Measurements from ENCODE around the gene PRCC.

PRCC gene, protein sequence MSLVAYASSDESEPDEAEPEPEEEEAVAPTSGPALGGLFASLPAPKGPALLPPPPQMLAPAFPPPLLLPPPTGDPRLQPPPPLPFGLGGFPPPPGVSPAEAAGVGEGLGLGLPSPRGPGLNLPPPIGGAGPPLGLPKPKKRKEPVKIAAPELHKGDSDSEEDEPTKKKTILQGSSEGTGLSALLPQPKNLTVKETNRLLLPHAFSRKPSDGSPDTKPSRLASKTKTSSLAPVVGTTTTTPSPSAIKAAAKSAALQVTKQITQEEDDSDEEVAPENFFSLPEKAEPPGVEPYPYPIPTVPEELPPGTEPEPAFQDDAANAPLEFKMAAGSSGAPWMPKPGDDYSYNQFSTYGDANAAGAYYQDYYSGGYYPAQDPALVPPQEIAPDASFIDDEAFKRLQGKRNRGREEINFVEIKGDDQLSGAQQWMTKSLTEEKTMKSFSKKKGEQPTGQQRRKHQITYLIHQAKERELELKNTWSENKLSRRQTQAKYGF

DNA sequence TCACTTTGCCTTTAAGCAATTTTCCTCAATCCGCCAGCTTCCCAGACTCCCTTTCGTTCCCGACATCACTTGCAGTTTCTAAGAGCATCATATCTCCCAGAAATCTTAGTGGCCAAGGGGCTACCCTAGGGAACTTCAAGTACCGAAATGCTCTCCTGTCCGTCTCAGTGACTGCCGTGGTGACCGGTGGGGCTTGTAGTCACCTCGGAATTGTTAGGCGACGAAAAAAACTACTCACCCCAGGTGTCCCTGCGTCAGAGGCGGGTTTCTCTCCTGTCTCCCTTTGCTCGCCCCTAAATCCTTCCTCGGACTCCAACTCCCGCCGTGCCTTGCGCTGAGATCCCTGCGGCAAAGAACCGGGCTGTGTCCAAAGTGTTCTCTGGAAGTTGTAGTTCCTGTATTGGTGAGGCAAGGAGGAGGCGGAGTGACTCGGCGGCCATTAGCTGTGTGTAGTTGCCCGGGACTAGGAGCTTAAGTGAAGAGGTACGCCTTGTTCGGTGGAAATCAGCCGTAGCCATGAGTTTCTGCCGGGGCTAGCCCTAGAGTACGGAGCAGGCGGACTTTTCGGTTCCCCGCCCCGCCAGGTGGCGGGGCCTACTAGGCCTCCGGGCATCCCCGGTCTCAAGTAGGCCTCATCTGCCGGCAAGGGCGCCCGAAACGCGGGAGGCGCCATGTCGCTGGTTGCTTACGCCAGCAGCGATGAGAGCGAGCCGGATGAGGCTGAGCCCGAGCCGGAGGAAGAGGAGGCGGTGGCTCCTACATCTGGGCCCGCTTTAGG is at the start of gene PRCC:
PRCC (plus strand) TSS at position 435 of the 778 bp plus-strand sequence; CDS start at position 672, 237 bp downstream.
- DNase-seq = peak; percentile 99

DNA sequence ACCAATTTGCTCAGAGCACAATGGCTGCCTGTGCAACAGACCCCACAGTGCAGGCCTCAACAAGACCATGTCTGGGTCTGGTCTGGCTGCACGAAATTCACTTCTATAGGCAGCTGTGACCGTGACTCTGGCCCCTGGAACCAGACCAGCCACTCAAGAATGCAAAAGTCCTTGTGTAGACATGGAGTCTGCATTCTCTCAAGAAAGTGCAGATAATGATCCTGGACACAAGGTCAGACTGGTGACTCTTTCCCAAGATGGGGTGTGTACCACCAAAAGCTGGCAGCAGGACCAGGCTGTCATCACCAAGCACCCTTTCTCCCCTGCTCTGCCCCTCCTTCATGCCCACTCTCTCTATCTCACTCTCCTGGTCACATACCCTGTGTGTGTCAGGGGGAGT is 46.2 kb upstream of the PRCC start:
- no peak for DNase-seq

DNA sequence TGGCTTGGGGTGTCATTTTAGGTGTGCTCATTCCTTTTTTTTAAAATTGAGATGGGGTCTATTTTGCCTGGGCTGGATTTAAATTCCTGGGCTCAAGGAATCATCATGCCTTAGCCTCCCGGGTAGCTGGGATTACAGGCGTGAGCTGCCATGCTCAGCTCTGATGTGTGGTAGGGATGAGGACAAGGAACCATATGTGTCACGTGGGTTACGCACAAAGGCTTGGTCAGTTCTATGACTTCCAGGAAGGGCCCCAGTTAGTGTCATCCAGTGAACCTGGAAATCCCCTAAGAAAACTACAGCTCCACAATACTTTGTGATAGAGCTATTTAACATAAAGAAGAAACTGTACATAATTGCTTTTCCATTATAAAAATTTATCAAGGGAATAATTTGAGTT is 45.8 kb upstream of the PRCC start:
- no peak for DNase-seq

DNA sequence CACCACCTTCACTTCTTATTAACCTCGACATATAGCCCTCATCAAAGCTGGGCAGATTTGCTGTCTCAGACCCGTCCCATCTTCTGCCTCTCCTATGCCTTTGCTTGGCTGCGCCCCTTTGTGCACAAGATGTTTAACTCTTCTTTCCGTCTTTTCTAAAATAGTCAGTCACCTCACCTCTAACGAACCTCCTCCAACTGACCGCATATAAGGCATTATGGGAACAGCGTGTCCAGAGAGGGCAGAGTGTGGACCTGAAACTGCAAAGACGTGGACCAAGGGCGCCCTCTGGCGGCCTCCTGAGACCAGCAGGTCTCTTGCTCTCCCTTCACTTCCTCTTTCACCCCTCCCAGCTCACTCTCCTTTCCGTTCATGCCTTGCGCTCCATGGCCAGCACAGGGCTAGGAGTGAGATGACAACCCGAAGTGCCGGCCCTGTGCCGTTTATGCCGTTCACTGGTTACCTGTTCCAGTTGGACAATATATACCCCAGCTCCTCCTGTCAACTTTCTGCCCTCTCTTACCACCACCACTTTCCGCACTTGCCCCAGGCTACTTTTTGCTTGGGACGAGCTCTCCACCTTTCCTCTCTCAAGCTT is 41.6 kb upstream of the PRCC start:
- DNase-seq = peak; percentile 77

DNA sequence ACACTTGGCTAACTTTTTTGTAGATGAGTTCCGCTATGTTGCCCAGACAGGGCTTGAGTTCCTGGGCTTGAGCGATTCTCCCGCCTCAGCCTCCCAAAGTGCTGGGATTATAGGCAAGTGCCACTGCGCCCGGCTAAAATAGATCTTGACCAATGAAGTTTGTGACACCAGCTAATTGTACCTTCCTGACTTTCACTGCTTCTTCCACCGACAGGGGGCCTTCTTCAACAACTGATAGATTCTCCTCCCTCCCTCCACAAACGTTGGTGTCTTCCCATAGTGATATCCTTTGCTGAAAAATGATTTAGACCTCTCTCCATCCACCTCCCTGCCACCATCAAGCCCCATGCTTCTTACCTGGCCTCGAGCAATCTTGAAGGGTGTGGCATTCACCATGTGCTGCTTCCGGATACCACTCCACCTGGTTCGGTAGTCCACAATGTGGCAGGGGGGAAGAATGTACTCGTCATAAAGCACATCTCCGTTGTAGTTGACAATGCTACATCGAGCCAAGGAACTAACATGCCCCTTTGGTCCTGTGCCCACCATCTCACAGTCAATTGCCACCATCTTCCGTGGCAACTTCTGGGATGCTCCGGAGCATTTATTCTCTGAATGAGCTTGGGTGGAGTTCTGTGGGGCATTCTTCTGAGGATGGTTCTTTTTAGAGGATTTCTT is 40.6 kb upstream of the PRCC start:
- peak; percentile 60 for DNase-seq

DNA sequence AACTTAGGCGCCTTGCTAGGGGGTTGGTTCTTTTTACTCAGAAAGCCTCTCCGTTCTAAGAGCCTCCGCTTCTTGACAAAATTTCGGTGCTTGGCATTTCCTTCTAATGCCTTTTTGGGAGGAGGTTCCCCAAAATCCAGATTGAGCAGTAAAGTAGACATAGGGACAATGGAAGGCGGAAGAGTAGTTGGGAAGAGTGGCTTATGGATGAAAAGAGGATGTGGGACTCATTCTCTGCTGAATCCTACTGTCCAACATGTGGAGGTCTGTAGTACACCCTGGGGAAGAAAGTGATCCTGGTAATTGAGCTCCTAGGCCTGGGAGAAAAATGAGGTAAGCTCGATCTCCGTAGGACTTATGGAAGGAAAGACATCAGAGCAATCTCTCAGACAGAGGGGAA is 39.8 kb upstream of the PRCC start:
- DNase-seq = no peak

DNA sequence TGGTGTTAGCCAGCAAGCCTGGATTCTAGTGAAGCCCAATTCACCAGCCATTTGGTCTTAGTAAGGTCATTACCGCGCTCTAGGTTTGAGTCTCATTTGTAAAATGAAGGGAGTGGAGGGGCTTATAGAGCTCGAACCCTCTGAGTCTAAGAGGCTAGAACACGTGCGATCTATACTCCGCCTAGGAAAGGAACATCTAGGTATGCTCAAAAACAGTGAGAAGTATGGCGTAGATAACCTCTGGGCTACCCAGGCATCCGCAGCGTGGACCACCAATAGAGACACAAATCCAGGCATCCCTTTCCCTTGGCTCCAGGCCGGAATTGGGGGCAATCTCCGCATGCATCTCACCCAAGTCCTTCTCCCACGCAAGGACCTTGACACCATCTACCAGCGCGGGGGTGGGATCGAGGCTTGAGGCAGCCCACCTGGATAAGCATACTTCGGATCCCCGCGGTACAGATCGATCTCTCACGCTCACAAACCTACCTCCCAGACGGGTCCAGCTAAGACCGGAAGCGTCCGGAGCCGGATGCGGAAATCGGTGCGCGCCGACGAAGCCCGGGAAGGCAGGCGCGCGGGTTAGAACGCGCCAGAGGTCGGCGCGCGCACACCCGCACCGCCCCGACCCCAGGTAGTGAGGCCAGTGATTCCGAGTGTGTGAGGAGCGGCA is 39.3 kb upstream of the PRCC start, which contains the start of gene METTL25B:
METTL25B (plus strand) TSS at position 544 of the 673 bp plus-strand sequence. CDS start 636 bp downstream, outside the sequence.
- DNase-seq = no peak

DNA sequence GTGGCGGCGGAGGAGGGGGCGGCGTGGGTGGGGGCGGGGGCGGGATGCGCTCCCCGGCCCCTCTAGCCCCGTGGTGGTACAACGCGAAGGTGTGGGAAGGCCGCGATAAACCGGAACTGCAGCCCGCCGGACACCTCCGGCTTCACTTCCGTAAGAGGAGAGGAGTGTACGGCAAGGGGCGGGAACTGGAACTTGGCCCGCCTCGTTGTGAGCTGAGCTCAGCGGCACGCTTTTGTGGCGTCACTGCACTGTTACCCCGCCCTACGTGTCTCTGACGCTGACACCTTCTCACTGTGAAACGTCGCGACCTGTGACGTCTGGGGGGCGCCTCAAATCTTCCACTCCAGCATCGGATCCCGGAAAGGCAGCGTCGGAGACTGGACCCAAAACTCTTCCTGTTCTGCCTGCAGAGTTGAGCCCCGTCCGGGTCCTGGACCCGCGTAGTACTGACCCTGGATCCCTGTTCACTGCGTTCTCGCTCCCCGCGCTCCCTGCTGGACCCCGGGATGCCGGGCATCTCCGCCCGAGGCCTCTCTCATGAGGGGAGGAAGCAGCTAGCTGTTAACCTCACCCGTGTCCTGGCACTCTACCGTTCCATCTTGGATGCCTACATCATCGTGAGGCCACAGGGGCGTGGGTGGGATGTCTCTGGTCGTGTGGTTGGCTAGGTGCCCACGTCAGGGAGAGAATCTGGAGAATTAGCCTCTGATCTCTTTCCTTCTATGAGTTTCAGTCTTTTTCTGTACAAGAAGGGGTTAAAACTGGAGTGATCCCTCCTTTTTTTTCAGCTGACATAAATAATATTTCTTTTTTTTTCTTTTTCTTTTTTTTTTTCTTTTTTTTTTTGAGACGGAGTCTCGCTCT is 38.5 kb upstream of the PRCC start, which contains the start of gene ISG20L2:
ISG20L2 (minus strand) TSS at position 168 of the 864 bp plus-strand sequence. CDS start 1,114 bp downstream, outside the sequence.
- DNase-seq = peak; percentile 95

DNA sequence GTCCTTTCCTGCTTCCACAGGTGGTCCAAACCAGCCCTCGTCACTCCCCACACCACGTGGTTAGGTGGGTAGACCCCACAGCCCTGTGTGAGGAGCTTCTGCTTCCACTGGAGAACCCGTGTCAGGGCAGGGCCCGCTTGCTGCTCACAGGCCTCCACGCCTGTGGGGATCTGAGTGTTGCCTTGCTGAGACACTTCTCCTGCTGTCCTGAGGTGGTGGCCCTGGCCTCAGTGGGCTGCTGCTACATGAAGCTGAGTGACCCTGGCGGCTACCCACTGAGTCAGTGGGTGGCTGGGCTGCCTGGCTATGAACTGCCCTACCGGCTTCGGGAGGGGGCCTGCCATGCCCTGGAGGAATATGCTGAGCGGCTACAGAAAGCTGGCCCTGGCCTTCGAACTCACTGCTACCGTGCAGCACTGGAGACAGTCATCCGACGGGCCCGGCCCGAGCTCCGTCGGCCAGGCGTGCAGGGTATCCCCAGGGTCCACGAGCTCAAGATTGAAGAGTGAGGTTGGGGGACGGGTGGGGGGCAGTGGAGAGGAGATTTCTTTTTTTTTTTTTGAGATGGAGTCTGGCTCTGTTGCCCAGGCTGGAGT is 33.2 kb upstream of the PRCC start:
- no peak for DNase-seq

DNA sequence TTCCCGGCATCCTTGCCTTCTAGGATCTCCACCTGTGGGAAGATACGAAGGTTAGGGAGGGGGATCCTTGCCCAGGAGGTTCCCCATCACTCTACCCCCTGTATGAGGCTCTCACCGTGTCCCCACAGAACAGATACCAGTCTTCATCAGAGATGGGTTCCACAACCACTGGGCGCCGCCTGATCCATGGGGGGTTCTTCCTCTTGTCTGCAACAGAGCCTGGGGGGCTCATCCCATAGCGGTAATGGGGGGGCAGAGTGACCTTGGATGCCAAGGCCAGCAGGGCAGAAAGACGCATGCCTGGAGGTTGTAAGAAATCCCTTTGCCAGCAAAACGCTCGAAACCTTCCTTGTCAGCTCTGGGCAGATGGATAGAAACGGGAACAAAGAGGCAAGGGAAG is 28.9 kb upstream of the PRCC start:
- no peak for DNase-seq

DNA sequence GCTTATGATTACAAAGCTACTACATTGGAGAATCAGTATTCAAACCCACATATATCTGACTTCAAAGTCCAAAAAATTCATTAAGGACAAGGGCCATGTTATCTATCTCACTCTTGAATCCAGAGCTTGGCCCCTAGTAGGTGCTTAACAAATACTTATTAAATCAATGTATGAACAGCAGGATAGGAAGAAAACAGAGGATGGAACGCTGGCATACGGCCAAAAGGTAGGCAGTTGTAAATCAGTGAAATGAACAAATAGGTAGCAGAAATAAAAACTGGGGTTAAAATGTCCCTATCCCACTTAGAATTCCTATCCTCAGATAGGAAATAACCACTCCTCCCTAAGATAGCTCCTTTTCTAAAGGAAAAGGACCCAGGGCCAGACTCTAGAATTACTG is 28.4 kb upstream of the PRCC start:
- no peak for DNase-seq

DNA sequence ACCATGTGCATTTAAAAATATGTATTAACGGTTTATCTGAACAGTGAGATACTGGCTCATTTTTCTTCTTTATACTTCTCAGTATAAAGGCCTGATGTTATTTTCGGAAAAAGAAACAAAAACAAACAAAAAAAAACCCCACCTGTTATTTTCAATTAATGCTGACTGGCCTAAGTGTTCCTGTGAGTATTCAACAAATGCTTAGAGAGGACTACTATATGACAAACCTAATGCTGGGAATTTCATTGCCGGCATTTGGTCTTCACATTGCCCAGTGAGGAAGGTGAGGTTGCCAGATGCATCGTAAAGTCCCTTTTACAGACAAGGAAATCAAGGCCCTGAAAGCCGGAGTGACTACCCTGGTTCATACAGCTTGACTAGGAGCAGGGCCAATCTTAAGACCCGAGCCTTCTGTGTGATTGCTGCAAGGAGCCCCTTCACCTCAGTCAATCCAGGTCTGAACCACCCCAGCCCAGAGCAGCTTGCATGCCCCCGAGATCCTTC is 27.0 kb upstream of the PRCC start:
- no peak for DNase-seq

DNA sequence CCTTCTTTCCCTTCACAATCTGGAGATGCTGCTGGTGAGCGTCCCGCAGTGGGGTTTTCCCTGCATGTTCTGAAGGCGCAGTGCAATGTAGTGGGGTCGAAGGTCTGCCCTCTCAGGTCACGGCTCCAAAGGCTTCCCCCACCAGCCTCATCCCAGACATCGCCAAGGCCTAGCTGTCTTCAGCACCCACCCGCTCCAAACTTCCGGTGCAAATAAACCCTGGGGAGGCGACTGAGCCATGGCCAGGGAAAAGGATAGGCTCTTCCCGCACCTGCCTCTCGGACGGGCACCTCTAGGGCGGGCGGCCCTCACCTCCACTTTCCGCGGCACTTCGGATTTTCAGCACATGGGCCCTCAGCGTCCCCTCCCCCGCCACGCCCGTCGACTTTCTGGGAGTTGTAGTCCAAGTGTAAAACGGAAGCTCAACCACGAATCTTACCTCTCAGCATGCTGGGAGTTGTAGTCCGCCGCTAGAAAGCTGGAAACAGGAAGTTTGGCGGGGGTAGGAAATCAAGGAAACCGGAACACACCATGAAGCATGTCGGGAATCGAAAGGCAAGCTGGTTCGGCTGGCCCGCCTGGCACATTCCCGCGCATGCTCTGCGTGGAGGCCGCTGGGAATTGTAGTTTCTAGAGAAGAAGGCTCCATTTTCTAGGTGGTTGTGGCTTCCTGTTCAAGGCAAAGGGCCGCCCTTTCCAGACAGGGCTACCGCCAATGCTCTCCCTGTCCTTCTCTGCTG is 26.4 kb upstream of the PRCC start, which contains the start of gene MRPL24:
MRPL24 (minus strand) TSS at position 348 of the 740 bp plus-strand sequence. CDS start 2,384 bp downstream, outside the sequence.
- peak; percentile 99 for DNase-seq

DNA sequence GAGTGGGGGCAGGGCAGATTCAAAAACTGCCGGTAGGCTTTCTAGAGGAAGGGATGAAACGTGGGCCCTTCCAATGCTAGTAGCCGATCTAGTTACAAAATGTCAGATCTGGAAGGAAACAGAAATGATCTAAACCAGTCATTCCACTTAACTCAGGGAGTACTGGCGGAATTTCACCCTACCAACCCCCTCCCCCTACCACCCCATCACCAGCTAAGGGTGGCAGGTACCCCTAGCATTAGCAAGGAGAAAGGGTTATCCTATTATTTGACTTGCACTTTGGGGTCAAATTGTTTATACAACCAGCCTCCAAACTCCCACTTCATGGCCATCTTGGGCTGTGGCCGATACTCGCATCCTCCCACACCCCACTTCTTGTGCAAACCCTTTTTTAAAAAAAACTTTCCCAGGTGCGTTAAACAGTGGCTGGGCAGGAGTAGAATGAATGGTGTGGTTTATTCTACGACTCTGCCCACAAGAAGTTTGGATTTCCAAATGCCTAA is 25.8 kb upstream of the PRCC start:
- peak; percentile 12 for DNase-seq

DNA sequence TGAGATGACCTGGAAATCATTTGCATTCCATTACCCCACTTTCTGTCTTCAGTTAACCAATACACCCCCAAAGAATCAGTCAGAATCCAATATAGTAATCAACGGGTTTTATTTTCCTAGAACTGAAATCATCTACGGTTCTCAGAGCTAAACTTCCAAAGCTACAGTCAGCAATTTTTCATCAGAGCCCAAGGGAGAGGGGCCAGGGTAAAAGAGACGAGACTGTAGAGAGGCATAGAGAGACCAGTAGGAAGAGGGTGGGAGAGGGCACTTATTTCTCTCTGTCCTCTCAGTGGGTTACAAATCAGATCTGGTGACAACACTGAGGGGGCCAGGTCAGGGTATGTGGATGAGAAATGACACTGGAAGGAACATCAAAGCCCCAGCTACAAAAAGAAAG is 25.3 kb upstream of the PRCC start:
- DNase-seq = no peak

DNA sequence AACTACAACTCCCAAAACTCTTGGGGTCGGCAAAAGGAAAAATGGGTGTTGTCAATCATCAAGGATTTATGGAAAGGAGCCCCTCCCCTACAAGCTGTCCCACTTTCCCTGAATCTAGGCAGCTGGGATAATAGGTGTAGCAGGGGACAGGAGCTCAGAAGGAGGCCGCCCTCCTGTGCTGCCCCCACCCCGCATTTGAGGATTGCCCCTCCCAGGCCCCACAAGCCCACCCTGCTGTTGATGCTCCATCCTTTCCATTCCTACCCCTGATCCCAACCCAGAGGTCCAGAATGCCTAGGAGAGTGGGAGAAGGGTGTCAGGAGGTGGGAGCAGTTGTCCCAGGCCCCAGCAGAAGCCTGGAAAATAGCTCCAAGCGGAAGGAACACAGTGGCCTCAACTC is 24.5 kb upstream of the PRCC start:
- DNase-seq = no peak

DNA sequence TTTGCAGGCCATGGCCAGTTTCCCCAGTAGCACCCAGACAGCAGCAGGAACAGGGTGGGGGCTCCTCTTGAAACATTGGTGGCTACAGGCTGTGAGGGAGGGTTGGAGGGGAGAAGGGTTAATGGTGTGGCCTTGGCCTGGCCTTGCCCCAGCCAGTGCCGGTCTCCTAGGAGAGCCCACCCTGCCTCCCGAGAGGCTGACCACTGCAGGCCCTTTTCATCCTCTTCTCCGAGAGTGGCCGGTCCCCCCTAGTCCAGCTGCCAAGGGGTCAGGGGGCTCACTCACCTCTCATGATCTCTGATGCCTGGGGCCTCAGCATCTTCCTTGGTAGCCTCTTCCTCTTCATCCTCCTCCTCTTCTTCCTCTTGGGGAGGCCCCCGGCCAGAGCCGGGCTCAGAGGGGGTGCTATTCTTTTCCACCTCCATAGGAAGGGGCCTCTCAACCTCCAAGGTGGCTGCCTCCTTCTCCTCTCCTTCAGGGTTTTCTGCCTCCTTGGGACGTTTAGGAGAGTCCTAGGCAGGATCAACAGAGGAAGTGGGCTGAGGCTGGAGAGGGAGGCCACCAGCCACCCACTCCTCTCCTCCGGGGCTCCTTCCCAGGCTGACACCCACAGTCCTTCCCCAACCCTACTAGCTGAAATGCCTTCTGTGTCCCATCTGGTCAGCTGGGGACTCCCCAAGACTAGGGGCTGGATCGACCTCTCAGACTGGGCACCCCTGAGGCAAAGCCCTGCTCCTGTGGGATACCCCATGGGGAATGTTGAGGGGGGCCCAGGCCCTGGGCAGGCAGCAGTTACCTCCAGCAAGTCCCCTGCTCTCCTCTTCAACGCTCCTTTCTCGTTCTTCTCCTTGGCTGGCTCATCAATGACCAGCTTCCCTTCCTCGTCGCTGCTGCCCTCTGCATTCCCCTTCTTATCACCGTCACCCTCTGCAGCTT is 23.7 kb upstream of the PRCC start:
- DNase-seq = no peak

DNA sequence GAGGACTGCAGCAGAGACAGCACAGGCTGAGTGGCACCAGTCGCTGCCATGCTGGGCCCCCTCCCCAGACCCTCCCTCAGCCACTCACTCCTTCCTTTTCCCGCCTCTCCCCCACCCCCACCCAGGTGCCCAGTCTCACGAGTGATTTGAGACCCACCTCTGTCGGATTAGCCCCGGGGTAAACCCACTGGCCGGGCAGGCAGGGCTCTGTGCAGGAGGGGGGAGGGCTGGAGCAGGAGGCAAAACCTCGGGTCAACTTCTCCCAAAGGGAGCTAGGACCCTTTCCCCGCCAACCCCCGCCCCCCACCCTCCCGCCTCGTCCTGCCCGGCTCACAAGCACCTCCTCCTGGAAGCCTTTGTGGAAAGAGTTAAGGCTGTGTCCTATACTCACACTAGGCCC is 23.0 kb upstream of the PRCC start:
- no peak for DNase-seq
